ENCODE data around the gene GABRG1. TPM values are rescaled to one million over a fixed set of nuclear protein-coding genes. Genes with fewer than 3 reads are reported as not detected.

Gene GABRG1
- total and polyA plus RNA-seq, 2 experiments from 2014 or later: 0.34 to 1.6 TPM

DNA sequence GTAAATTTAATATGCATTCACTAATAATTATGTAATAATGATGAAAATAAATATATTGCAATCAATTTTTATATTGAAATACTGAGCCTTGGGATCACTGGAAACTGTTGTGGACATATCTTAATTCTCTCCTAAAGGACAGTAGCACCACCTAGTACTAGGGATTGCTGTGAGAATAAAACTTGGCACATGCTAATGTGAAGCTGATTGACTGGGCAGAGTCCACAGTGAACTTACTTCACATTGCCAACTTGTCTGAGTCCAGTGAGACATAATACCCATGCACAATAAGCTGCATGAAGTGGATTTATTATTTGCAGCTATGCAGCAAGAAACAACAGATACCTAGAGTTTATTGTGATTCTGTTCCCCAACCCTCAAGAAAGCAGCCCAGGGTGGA, 131.1 kb downstream of the GABRG1 start:
- DNase-seq (ENCODE audit: low spot score): no peak
- Mint-ChIP-seq H3K27me3 (ENCODE audit: insufficient read depth, low read depth, poor library complexity) (no peaks in the 10 kb centered on the region), H3K36me3 (ENCODE audit: low read depth) (peaks cover 4% of the 10 kb centered on the region), H3K27ac (no peak overlapping the region), H3K9me3 (peaks cover 61% of the 10 kb centered on the region), H3K4me1 (no peaks in the 10 kb centered on the region), H3K4me3 (no peak overlapping the region)
- no peak overlapping the region for H3K4me2 ChIP-seq
- no peak for ATAC-seq
- 0 out of 2 replicates have a peak, but pooled peaks cover 3% of the 10 kb centered on the region for H3K9me2 ChIP-seq (ENCODE audit: insufficient read depth)
- no peaks in the 10 kb centered on the region for H3K4me1 ChIP-seq (ENCODE audit: insufficient read depth)
- no peaks in the 10 kb centered on the region for H3K36me3 ChIP-seq (ENCODE audit: insufficient read depth)
- no peak overlapping the region for H2AFZ ChIP-seq
- no peak overlapping the region for H3K27ac ChIP-seq (ENCODE audit: low read depth)
- H4K20me1 ChIP-seq (replicated peaks; ENCODE audit: insufficient read depth): no peaks in the 10 kb centered on the region
- no peaks in the 10 kb centered on the region for H3F3A ChIP-seq (replicated peaks; ENCODE audit: low read depth)
- no peak for TF ChIP-seq CTCF (conservative IDR thresholded peaks at IDR 0.05; ENCODE audit: low read depth in 2 of 2)
- H3K4me3 ChIP-seq: no peak overlapping the region
- no peaks in the 10 kb centered on the region for H3K27me3 ChIP-seq (ENCODE audit: insufficient read depth)
- H3K79me2 ChIP-seq (replicated peaks; ENCODE audit: insufficient read depth): no peaks in the 10 kb centered on the region

- peaks cover 6% of the 10 kb centered on the region; the same call in 2 of the 3 replicates for H3K36me3 Mint-ChIP-seq (ENCODE audit: low read depth)
- H3K27me3 Mint-ChIP-seq (ENCODE audit: insufficient read depth, low read depth, poor library complexity): no peaks in the 10 kb centered on the region
- peaks cover 60% of the 10 kb centered on the region for H3K9me3 Mint-ChIP-seq
These were observed 134.1 kb downstream of the GABRG1 start for GRCh38 chr4:45989775-45990174.

More at GRCh38 chr4:45989775-45990174, 134.1 kb downstream of the GABRG1 start:
- no peak for DNase-seq (ENCODE audit: low spot score)
- Histone ChIP-seq H3F3A (replicated peaks; ENCODE audit: low read depth) (no peaks in the 10 kb centered on the region), H2AFZ (no peak overlapping the region), H3K36me3 (ENCODE audit: insufficient read depth) (no peaks in the 10 kb centered on the region), H3K4me3 (no peak overlapping the region), H3K9me2 (ENCODE audit: insufficient read depth) (no peaks in the 10 kb centered on the region), H3K4me2 (no peak overlapping the region), H4K20me1 (replicated peaks; ENCODE audit: insufficient read depth) (no peaks in the 10 kb centered on the region), H3K27me3 (ENCODE audit: insufficient read depth) (no peaks in the 10 kb centered on the region), H3K79me2 (replicated peaks; ENCODE audit: insufficient read depth) (no peaks in the 10 kb centered on the region), H3K4me1 (ENCODE audit: insufficient read depth) (no peaks in the 10 kb centered on the region; the same call in 1 of the 2 replicates), H3K27ac (ENCODE audit: low read depth) (no peak overlapping the region)
- no peak for ATAC-seq
- Mint-ChIP-seq H3K27ac (no peak overlapping the region), H3K4me3 (no peak overlapping the region), H3K4me1 (peaks cover 5% of the 10 kb centered on the region; the same call in 2 of the 3 replicates)
- no peak for TF ChIP-seq POLR2AphosphoS5 (IDR thresholded peaks at IDR 0.05; ENCODE audit: low read depth)
- no peak for TF ChIP-seq ZNF331 (CRISPR knock-in tag; IDR thresholded peaks at IDR 0.05; ENCODE audit: low read depth)
- TF ChIP-seq, protein P1, sequence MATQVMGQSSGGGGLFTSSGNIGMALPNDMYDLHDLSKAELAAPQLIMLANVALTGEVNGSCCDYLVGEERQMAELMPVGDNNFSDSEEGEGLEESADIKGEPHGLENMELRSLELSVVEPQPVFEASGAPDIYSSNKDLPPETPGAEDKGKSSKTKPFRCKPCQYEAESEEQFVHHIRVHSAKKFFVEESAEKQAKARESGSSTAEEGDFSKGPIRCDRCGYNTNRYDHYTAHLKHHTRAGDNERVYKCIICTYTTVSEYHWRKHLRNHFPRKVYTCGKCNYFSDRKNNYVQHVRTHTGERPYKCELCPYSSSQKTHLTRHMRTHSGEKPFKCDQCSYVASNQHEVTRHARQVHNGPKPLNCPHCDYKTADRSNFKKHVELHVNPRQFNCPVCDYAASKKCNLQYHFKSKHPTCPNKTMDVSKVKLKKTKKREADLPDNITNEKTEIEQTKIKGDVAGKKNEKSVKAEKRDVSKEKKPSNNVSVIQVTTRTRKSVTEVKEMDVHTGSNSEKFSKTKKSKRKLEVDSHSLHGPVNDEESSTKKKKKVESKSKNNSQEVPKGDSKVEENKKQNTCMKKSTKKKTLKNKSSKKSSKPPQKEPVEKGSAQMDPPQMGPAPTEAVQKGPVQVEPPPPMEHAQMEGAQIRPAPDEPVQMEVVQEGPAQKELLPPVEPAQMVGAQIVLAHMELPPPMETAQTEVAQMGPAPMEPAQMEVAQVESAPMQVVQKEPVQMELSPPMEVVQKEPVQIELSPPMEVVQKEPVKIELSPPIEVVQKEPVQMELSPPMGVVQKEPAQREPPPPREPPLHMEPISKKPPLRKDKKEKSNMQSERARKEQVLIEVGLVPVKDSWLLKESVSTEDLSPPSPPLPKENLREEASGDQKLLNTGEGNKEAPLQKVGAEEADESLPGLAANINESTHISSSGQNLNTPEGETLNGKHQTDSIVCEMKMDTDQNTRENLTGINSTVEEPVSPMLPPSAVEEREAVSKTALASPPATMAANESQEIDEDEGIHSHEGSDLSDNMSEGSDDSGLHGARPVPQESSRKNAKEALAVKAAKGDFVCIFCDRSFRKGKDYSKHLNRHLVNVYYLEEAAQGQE (IDR thresholded peaks at IDR 0.05; ENCODE audit: unreplicated experiment): no peak
- TF ChIP-seq EZH2phosphoT487 (IDR thresholded peaks at IDR 0.05; ENCODE audit: unreplicated experiment): no peak
- TF ChIP-seq EZH2 (IDR thresholded peaks at IDR 0.05; ENCODE audit: low read depth, unreplicated experiment): no peak
- no peak for TF ChIP-seq CTCF (conservative IDR thresholded peaks at IDR 0.05; ENCODE audit: low read depth in 2 of 2)
